Stimulated activated CD8-positive, alpha-beta memory T cell treated with anti-CD3 and anti-CD28 coated beads, Interleukin-4, amount 100 ng/mL, for 1 hour (primary cell): ENCODE data around the gene MACROD2.
"Not testable (repeated sequence)": the region's sequence is repeated elsewhere in the genome, so short reads cannot be mapped to it uniquely, and the experiment has no call there.

Experiments used
- DNase-seq, 2 donors: peaks; one replicate each; pipeline ENCODE4 v3.0.0-alpha.2; 2020; ENCODE audit warnings: low read depth in 2 of 2, low spot score in 1 of 2

Gene MACROD2

DNA sequence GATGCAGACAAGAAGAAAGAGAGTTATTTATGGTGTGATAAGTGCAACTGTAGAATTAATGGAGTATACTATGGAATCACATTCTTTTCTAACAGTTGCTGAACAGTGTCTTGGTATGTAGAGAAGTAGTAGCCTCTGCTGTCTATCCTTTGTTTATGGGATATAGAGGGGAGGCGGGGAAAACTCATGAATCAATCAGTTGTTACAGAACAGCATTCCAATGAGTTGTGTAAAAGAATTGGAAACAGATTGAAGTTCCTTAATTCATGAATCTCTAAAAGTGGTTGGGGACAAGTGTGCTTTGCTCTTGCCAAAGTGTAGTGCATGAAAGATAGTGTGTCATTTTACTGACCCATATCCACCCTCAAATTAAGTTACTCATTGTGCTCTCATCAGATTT, 264.4 kb downstream of the MACROD2 start:
- no peak for DNase-seq

DNA sequence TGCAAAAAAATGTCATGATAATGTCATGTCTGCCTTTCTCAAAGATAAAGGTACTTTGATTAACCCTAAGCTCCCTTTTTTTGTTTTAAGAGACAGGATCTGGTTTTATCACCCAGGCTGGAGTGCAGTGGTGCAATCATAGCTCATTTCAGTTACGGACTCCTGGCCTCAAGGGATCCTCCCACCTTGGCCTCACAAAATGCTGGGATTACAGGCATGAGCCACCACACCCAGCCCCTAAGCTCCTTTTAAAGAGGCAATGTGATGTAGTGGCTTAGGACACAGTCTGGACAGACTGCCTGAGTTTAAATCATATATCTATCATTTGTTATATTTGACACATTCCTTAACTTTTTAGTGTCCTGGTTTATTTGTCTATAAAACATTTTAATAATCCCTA, 265.1 kb downstream of the MACROD2 start:
- no peak for DNase-seq

GRCh38 chr20:14264869-14265268, 269.6 kb downstream of the MACROD2 start:
- DNase-seq: no peak

DNA sequence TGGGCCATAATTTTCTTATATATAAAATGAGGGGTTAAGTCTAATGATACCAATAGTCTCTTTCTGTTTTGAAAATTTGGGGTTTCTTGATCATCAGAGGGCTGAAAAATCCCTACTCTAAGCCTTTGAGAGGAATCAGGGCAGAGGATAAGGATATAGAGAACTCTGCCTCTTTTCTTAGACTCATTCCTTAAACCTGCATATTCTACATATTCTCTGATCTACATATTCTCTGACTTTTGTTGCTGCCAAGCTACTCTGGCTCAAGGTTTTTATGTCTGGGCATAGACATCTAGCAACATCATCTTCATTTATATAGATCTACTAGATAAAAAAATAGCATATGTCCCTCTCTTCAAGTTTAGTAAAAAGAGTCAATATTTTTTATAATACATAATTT, 270.9 kb downstream of the MACROD2 start:
- DNase-seq: no peak

DNA sequence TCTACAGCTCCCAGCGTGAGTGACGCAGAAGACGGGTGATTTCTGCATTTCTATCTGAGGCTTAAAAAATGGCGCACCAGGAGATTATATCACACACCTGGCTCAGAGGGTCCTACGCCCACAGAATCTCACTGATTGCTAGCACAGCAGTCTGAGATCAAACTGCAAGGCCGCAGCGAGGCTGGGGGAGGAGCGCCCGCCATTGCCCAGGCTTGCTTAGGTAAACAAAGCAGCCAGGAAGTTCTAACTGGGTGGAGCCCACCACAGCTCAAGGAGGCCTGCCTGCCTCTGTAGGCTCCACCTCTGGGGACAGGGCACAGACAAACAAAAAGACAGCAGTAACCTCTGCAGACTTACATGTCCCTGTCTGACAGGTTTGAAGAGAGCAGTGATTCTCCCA, 275.4 kb downstream of the MACROD2 start:
- not testable (repeated sequence) for DNase-seq

DNA sequence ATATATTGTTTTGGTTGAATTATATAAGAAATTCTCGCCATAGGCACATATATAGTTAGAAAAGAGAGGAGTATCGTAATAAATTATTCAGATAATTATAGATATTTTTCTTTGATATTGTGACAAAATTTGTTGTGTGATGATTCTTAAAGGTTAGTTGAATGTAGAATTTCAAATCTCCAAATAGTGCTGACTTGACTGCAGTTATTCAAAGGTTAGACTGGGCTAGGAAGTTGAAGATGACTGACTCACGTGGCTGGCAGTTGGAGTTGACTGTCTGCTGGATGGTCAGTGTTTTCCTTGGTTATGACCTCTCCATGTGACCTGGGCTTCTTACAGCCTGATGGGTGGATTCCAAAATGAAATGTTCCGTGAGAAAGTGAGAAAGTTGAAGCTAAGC, 286.8 kb downstream of the MACROD2 start:
- DNase-seq: no peak

DNA sequence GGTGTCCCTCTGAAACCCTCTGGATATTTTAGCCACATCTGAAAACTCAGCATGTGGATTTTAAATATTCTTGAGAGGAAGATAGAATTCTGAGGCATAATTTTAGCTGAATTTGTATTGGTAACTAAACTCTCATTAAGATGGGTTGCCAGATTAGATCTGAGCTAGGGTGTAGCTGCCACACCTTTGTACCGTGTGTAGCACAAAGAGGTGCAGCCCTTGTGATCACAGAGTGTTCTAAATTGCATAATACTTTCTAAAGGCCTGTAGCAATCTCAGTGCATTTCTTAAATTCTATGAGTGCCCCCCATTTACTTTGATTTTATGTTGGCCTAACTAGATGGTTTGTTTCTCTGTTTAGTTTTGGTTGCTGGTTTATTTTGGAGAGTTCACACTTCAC, 289.1 kb downstream of the MACROD2 start:
- DNase-seq: no peak

GRCh38 chr20:14288341-14289330, 293.3 kb downstream of the MACROD2 start:
- DNase-seq: no peak

- no peak for DNase-seq
These were observed 296.2 kb downstream of the MACROD2 start for GRCh38 chr20:14291502-14291901.

DNA sequence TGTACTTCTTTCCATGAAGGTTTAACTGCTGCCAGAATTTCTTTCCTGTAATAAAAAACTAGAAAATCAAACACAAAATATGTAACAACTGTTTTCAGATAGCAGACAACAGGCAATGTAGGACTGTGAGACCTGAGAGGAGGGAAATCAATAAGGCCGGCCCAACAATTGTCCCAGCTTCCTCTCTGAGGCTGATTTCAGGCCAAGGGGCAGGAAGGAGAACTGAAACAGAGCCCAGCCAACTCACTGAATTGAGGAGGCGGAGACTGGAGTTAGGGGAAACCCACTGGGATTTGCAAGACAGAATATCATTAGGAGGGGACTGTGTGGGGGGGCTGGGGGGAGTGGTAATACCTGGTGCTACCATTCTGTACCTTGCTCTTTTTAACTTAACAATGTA, 299.9 kb downstream of the MACROD2 start:
- no peak for DNase-seq

GRCh38 chr20:14295770-14296309, 300.5 kb downstream of the MACROD2 start:
- DNase-seq: no peak

- DNase-seq: no peak
These were observed 304.5 kb downstream of the MACROD2 start for GRCh38 chr20:14299831-14300230.

- no peak for DNase-seq
These were observed 307.8 kb downstream of the MACROD2 start for GRCh38 chr20:14303106-14303505.

DNA sequence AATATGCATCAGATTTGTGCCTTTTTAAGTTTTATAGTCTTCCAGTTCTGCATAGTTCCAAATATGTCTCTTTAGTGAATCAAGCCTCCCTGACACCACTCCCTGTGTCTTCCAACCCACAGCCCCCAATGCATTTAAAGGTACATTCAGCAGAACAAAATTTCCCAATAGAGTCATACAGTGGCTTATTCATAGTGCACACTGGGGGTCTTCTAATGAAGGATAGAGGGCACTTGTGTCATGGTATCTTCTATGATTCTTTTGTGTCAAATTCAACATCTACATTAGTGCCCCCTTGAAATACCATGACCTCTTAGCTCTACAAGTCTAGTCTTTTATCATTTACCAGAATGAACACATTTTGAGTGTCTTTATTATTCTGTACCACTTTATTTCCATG, 308.3 kb downstream of the MACROD2 start:
- DNase-seq: no peak

DNA sequence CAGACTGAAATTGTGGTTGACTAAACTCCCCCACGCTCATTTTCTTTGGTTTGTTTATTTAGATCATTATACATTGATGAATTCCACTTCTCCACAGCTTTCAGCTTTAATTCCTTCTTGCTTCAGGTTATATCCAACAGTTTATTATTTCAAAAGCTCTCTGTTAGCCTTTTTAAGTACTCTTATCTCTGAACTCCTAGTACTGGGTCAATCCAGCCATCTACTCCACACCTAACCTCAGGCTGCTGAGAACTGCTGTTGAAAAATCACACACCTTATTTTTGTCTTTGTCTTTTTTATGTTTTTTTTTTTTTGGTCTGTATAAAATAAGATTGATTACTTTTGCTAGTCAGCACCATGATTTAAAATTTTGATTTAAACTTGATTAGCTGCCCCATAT, 309.2 kb downstream of the MACROD2 start:
- no peak for DNase-seq

DNA sequence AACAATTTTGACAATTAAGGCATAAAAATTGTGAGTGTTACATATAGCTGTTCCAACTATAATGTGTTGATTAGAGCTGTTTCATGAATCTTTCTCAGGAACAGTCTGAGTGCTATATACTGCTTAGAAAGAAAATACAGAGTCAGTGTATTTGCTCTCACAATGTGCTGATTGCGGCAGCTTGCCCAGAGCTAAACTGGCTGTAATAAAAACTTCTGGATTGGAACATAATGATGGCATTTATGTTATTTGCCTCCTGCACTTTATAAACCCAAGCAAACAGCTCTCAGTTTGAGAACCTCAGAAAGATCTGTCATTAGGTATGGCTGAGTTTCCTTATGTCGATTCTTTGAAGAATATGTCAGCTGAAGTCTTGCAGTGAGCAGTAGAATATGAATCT, 312.6 kb downstream of the MACROD2 start:
- no peak for DNase-seq

- no peak for DNase-seq
These were observed 315.8 kb downstream of the MACROD2 start for GRCh38 chr20:14310977-14311627.

GRCh38 chr20:14312001-14312400, 316.7 kb downstream of the MACROD2 start:
- DNase-seq: no peak

- DNase-seq: no peak
These were observed 318.2 kb downstream of the MACROD2 start for GRCh38 chr20:14313341-14314020.

DNA sequence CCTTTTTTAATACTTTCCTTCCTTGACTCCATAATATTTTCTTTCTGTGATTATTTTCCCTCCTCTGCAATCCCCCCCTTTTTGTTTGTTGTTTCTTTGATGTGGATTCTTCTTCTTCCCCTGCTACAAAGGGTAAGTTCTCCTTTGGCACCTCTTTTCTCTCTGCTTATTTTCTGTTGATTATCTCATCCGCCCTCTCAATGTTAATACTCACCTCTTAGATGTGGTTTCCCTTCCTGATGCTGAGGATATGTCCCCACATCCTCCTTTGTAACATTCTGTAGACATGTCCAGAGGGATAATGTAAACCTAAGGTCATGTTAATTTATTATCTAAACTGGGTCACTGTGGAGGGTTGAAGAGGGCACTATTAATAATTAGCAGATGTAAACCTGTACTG, 324.4 kb downstream of the MACROD2 start:
- DNase-seq: no peak

- no peak for DNase-seq
These were observed 336.3 kb downstream of the MACROD2 start for GRCh38 chr20:14331646-14332045.

GRCh38 chr20:14332866-14333265, 337.6 kb downstream of the MACROD2 start:
- no peak for DNase-seq
